ENCODE data around the gene ARAP2. TPM values are rescaled to one million over a fixed set of nuclear protein-coding genes. Genes with fewer than 3 reads are reported as not detected.

The ARAP2 gene
- total RNA-seq, 1 experiment from 2014 or later, result 12.0 TPM

DNA sequence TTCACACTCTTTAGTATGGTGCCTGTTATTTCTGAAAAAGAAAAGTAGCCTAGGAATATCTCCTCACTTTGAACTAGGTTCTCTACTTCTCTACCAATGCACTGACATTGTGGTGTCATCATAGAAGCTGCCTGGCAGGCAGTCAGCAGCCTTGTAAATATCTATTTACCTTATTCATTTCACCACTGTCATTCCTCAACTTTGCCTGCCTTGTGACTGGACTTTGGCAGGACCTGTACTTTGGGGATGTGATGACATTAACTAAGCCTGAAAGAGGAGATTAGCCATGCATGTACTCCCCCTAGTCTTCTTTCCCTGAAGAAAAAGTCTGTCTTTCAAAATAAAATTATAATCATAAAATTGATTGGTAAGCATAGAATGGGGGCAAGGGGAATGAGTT, 207.2 kb downstream of the ARAP2 start:
- intact Hi-C loops (cut with micrococcal nuclease), result no loop called here
- no peaks in the 10 kb centered on the region for H3K4me1 Mint-ChIP-seq (ENCODE audit: insufficient read depth, unreplicated experiment)
- ChIA-PET POLR2A (no interaction called here), CTCF (no interaction called here)
- no TSS peak for BruUV-seq (replicated peaks)
- no peak overlapping the region for H3K27ac Mint-ChIP-seq (ENCODE audit: low read depth, unreplicated experiment)
- DNase-seq (ENCODE audit: unreplicated experiment), result no peak
- peaks cover 5% of the 10 kb centered on the region for H3K36me3 Mint-ChIP-seq (ENCODE audit: insufficient read depth, unreplicated experiment)
- no peaks in the 10 kb centered on the region for H3K9me3 Mint-ChIP-seq (ENCODE audit: unreplicated experiment)
- TF ChIP-seq CTCF (IDR thresholded peaks at IDR 0.05; ENCODE audit: unreplicated experiment), result no peak
- no peaks in the 10 kb centered on the region for H3K27me3 Mint-ChIP-seq (ENCODE audit: insufficient read depth, unreplicated experiment)
- no peak overlapping the region for H3K4me3 Mint-ChIP-seq (ENCODE audit: unreplicated experiment)

DNA sequence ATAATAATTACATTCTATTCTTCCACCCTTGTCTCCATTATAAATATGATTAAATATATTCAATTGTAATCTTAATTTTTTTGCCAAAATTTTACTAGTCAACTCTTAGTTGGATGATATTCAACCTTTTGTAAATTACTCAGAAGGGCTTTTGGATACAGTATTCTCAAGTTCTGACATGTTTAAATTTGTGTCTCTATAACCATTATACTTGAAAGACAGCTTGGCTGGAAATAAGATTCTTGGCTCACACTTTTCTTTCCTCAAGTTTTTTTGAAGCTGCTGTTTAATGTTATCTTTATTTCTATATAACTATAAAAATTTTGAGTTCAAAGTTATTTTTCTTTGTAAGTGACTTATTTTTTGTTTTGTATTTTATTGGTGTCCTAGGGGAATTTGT, 214.4 kb downstream of the ARAP2 start:
- ChIA-PET CTCF (no interaction called here), POLR2A (interaction anchor here (0.5 kb wide), 1 partner anchor 1429 kb away, joined by 3 read pairs; no protein-coding TSS in a partner anchor)
- Mint-ChIP-seq H3K4me3 (ENCODE audit: unreplicated experiment) (no peak overlapping the region), H3K4me1 (ENCODE audit: insufficient read depth, unreplicated experiment) (peaks cover 4% of the 10 kb centered on the region), H3K27ac (ENCODE audit: low read depth, unreplicated experiment) (no peak overlapping the region), H3K27me3 (ENCODE audit: insufficient read depth, unreplicated experiment) (no peaks in the 10 kb centered on the region), H3K36me3 (ENCODE audit: insufficient read depth, unreplicated experiment) (no peaks in the 10 kb centered on the region), H3K9me3 (ENCODE audit: unreplicated experiment) (no peaks in the 10 kb centered on the region)
- BruUV-seq (replicated peaks), result no TSS peak
- TF ChIP-seq CTCF (IDR thresholded peaks at IDR 0.05; ENCODE audit: unreplicated experiment), result no peak
- intact Hi-C loops (cut with micrococcal nuclease), result no loop called here
- DNase-seq (ENCODE audit: unreplicated experiment), result no peak

DNA sequence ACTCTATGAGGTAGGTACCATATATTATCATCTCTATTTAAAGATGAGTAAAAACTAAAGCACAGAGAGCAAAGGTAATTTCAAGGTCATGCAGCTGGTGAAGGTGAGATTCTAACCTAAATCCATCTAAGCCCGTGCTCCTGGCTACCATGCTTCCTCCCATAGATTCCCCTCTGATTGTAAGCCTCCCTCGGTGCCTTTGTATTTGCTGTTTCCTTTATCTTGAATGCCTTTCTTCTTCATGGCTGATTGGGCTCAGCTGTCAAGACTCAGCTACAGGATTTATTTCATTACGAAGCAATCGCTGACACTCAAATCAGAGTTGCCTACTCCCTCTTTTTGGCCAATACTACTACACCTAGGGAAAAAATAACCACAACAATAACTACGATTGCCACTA, 217.1 kb downstream of the ARAP2 start:
- TF ChIP-seq CTCF (IDR thresholded peaks at IDR 0.05; ENCODE audit: unreplicated experiment), result no peak
- POLR2A ChIA-PET, result no interaction called here
- H3K27ac Mint-ChIP-seq (ENCODE audit: low read depth, unreplicated experiment), result no peak overlapping the region
- intact Hi-C loops (cut with micrococcal nuclease), result no loop called here
- no peaks in the 10 kb centered on the region for H3K36me3 Mint-ChIP-seq (ENCODE audit: insufficient read depth, unreplicated experiment)
- DNase-seq (ENCODE audit: unreplicated experiment), result no peak
- peaks cover 4% of the 10 kb centered on the region for H3K4me1 Mint-ChIP-seq (ENCODE audit: insufficient read depth, unreplicated experiment)
- CTCF ChIA-PET, result no interaction called here
- BruUV-seq (replicated peaks), result no TSS peak
- H3K9me3 Mint-ChIP-seq (ENCODE audit: unreplicated experiment), result no peaks in the 10 kb centered on the region
- H3K27me3 Mint-ChIP-seq (ENCODE audit: insufficient read depth, unreplicated experiment), result no peaks in the 10 kb centered on the region
- H3K4me3 Mint-ChIP-seq (ENCODE audit: unreplicated experiment), result no peak overlapping the region

- TF ChIP-seq CTCF (IDR thresholded peaks at IDR 0.05; ENCODE audit: unreplicated experiment), result no peak
- DNase-seq (ENCODE audit: unreplicated experiment), result no peak
- Mint-ChIP-seq H3K4me3 (ENCODE audit: unreplicated experiment) (no peak overlapping the region), H3K9me3 (ENCODE audit: unreplicated experiment) (no peaks in the 10 kb centered on the region), H3K27me3 (ENCODE audit: insufficient read depth, unreplicated experiment) (no peaks in the 10 kb centered on the region), H3K27ac (ENCODE audit: low read depth, unreplicated experiment) (no peak overlapping the region), H3K4me1 (ENCODE audit: insufficient read depth, unreplicated experiment) (peaks cover 4% of the 10 kb centered on the region), H3K36me3 (ENCODE audit: insufficient read depth, unreplicated experiment) (no peaks in the 10 kb centered on the region)
- ChIA-PET CTCF (no interaction called here), POLR2A (no interaction called here)
- BruUV-seq (replicated peaks), result no TSS peak
- intact Hi-C loops (cut with micrococcal nuclease), result no loop called here
Measured at GRCh38 chr4:36026348-36026880, 217.9 kb downstream of the ARAP2 start.

All from MCF 10A (cell line).